Right lobe of liver (tissue), 4 donors: Measurements from ENCODE around the gene KCNAB1.

Source experiments
- POLR2A ChIP-seq: fragments of 450-650 bp; IDR thresholded peaks from one replicate; pipeline ENCODE4 v1.6.1; 2017; ENCODE audit warnings: antibody characterized with exemption, mild to moderate bottlenecking
- TF ChIP-seq, protein P1 (sequence below), 4 donors: fragments of 200-600 bp in 3 of 4; fragments of 450-650 bp in 1 of 4; IDR thresholded peaks; one replicate each; pipeline versions ENCODE4 v1.5.1 to v1.8.0; 2016 to 2022; ENCODE audit warnings: antibody characterized with exemption in 4 of 4, mild to moderate bottlenecking in 2 of 4
- donor health status: DM: no; HTN: no; CAD: no.
- donor health status: DM: no; HTN: no; CAD: no.
- donor health status: DM: no; HTN: yes; CAD: no.

DNA sequence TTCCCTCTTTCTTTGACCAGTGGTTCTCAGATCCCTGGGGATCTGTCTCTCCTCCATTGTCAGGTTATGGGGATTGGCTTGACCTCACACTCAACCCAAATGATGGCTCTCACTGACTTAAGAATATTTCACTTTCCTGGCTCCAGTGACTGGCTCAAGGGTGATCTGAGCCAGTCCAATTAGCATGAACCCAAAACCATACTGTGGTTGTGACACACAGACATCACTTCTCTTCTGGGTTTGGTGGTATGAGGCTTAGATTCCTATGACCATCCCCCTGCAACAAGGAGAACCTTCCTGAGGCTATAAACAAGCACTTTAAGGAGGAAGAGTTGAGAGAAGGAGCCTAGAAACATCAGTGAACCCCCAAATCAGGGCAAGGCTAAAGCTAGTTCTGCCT is 85.8 kb downstream of the KCNAB1 start:
- TF ChIP-seq POLR2A, result no peak
- TF ChIP-seq, protein P1, sequence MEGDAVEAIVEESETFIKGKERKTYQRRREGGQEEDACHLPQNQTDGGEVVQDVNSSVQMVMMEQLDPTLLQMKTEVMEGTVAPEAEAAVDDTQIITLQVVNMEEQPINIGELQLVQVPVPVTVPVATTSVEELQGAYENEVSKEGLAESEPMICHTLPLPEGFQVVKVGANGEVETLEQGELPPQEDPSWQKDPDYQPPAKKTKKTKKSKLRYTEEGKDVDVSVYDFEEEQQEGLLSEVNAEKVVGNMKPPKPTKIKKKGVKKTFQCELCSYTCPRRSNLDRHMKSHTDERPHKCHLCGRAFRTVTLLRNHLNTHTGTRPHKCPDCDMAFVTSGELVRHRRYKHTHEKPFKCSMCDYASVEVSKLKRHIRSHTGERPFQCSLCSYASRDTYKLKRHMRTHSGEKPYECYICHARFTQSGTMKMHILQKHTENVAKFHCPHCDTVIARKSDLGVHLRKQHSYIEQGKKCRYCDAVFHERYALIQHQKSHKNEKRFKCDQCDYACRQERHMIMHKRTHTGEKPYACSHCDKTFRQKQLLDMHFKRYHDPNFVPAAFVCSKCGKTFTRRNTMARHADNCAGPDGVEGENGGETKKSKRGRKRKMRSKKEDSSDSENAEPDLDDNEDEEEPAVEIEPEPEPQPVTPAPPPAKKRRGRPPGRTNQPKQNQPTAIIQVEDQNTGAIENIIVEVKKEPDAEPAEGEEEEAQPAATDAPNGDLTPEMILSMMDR (IDR thresholded peaks at IDR 0.05), result no peak
